ENCODE measurements around the gene SEC61A2. TPM values are rescaled to one million over a fixed set of nuclear protein-coding genes. Genes with fewer than 3 reads are reported as not detected.

The SEC61A2 gene
- total and polyA plus RNA-seq, 2 of the 8 experiments (the other 6 are each of a cell fraction or from before 2014, with no cell fraction given): 18.2 to 19.2 TPM

DNA sequence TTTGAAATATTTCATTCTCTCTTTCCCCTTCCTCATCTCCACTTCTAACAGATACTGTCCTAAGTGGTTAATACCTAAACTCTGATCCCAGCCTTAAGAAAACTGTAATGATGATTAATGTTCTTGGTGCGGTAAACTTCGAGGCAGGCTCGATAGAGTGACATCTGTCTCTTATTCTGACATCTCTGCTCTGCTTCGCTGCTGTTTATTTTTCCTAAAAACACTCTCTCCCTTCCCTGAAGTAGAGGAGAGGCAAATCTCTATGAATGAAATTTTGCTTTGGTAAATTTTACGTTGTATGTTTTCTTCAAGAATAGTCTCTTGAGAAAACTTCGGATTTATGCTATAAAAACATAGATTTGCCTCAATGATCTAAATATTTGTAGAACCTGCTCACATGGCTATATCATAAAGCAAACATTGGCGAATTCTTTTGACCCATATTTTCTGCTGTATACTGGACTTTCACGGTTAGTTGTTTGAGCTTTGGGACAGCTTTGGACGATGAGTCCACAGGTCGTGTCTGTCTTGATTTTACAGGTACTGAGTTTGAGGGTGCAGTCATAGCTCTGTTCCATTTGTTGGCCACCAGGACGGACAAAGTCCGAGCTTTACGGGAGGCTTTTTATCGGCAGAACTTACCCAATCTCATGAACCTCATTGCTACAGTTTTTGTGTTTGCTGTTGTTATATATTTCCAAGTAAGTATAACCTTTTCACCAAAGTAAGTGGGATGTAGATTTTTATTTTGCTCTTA lies 27.1 kb downstream of the SEC61A2 start (continued):
- TF ChIP-seq EZH2 (IDR thresholded peaks at IDR 0.05; ENCODE audit: low read depth, low read length, severe bottlenecking) (no peak), KDM4A (IDR thresholded peaks at IDR 0.05; ENCODE audit: low read depth, low read length, severe bottlenecking) (no peak), EP300 (IDR thresholded peaks at IDR 0.05; ENCODE audit: borderline replicate concordance in 1 of 2, low read depth in 2 of 2, low read length in 2 of 2) (no peak), PHF8 (conservative IDR thresholded peaks at IDR 0.05; ENCODE audit: low read depth, low read length) (no peak)

Measured in H1 (cell line).